IMR-90 (cell line): ENCODE data around the gene KCTD10. TPM values are rescaled to one million over a fixed set of nuclear protein-coding genes. Genes with fewer than 3 reads are reported as not detected.
A peak's percentile ranks its signal among the peaks of the same experiment; 100 is the strongest.

ENCODE experiments used
- ATAC-seq: fragments of 200-7000 bp; cut with Tn5 transposase; 2 replicates; pipeline ENCODE4 v1.9.1; 2020; ENCODE audit warnings: low read depth, mild to moderate bottlenecking, moderate library complexity
- BruUV-seq: library from RNA; stranded (reverse); fragments of 400-500 nt; replicated peaks from 2 replicates; lab custom pipeline; 2021; lab: Mats Ljungman, UMichigan
- CTCF ChIA-PET: fragments of 300-600 bp; formaldehyde crosslinking; extraction: SDS; loops from one replicate; lab custom pipeline; 2021; ENCODE audit warnings: antibody characterized with exemption; lab: Yijun Ruan, JAX
- POLR2A ChIA-PET: fragments of 300-600 bp; sonication (Branson Sonifier 250); formaldehyde crosslinking; loops from one replicate; lab custom pipeline; 2022; ENCODE audit warnings: antibody characterized with exemption; ENCODE audit not compliant: unreplicated experiment; lab: Charles Lee
- DNase-seq: peaks from one replicate; pipeline ENCODE4 v3.0.0; 2013
- H2AFZ ChIP-seq: replicated peaks from 2 replicates; pipeline ENCODE3; 2013; ENCODE audit warnings: low read length, mild to moderate bottlenecking; ENCODE audit not compliant: poor library complexity
- H2AK5ac ChIP-seq: 2 replicates; pipeline ENCODE4 v1.6.1; 2013; ENCODE audit warnings: low read depth, low read length, inconsistent platforms
- H2AK9ac ChIP-seq: replicated peaks from 2 replicates; pipeline ENCODE3; 2013; ENCODE audit warnings: mild to moderate bottlenecking, low read depth, low read length, moderate library complexity; ENCODE audit not compliant: poor library complexity
- H2BK120ac ChIP-seq: 2 replicates; pipeline ENCODE4 v1.6.1; 2013; ENCODE audit warnings: low read depth, low read length, inconsistent platforms
- H2BK15ac ChIP-seq: 3 replicates; pipeline ENCODE4 v1.6.1; 2013; ENCODE audit warnings: low read depth, low read length, inconsistent platforms
- H2BK20ac ChIP-seq: 2 replicates; pipeline ENCODE4 v1.6.1; 2013; ENCODE audit warnings: low read depth, mild to moderate bottlenecking, inconsistent platforms, low read length, moderate library complexity
- H2BK5ac ChIP-seq: 2 replicates; pipeline ENCODE4 v1.6.1; 2013; ENCODE audit warnings: mild to moderate bottlenecking, low read depth, low read length, inconsistent platforms; ENCODE audit not compliant: poor library complexity, severe bottlenecking
- H3K14ac ChIP-seq: replicated peaks from 2 replicates; pipeline ENCODE4 v1.6.1; 2013; ENCODE audit warnings: low read depth, low read length, inconsistent platforms
- H3K18ac ChIP-seq: 2 replicates; pipeline ENCODE4 v1.6.1; 2013; ENCODE audit warnings: low read depth, low read length, control low read depth
- H3K23ac ChIP-seq: 2 replicates; pipeline ENCODE4 v1.6.1; 2013; ENCODE audit warnings: low read depth, low read length, inconsistent platforms
- H3K27ac ChIP-seq: 2 replicates; pipeline ENCODE4 v1.5.1; 2013; ENCODE audit warnings: mild to moderate bottlenecking, control low read depth, low read length; ENCODE audit not compliant: insufficient read depth
- H3K27me3 ChIP-seq: 2 replicates; pipeline ENCODE4 v1.6.1; 2013; ENCODE audit warnings: low read length; ENCODE audit not compliant: control insufficient read depth, insufficient read depth
- H3K36me3 ChIP-seq: 2 replicates; pipeline ENCODE4 v1.6.1; 2013; ENCODE audit warnings: low read length, mixed read lengths; ENCODE audit not compliant: control insufficient read depth, insufficient read depth
- H3K4ac ChIP-seq: 2 replicates; pipeline ENCODE4 v1.6.1; 2013; ENCODE audit warnings: low read depth, low read length, inconsistent platforms
- H3K4me1 ChIP-seq: 2 replicates; pipeline ENCODE4 v1.6.1; 2013; ENCODE audit warnings: low read length, mixed read lengths; ENCODE audit not compliant: control insufficient read depth, insufficient read depth
- H3K4me2 ChIP-seq: 2 replicates; pipeline ENCODE4 v1.6.1; 2013; ENCODE audit warnings: low read depth, mild to moderate bottlenecking, control low read depth, low read length, moderate library complexity
- H3K4me3 ChIP-seq: 2 replicates; pipeline ENCODE4 v1.5.1; 2013; ENCODE audit warnings: low read depth, mild to moderate bottlenecking, control low read depth, low read length, moderate library complexity; ENCODE audit not compliant: insufficient read depth
- H3K56ac ChIP-seq: 2 replicates; pipeline ENCODE4 v1.6.1; 2013; ENCODE audit warnings: low read length, inconsistent platforms; ENCODE audit not compliant: insufficient read depth; ENCODE audit errors: extremely low read depth
- H3K79me1 ChIP-seq, 2 experiments: 2 replicates each; pipeline ENCODE4 v1.6.1; 2013; ENCODE audit warnings: low read length in 2 of 2, inconsistent platforms in 1 of 2, low read depth in 1 of 2
- H3K9ac ChIP-seq: 2 replicates; pipeline ENCODE4 v1.6.1; 2013; ENCODE audit warnings: low read depth, low read length, control low read depth
- H3K9me1 ChIP-seq: 2 replicates; pipeline ENCODE4 v1.6.1; 2013; ENCODE audit warnings: low read length, inconsistent platforms; ENCODE audit not compliant: insufficient read depth
- H3K9me3 ChIP-seq: 2 replicates; pipeline ENCODE4 v1.6.1; 2013; ENCODE audit warnings: low read length; ENCODE audit not compliant: control insufficient read depth, insufficient read depth
- H4K20me1 ChIP-seq: 2 replicates; pipeline ENCODE4 v1.6.1; 2013; ENCODE audit warnings: low read length, inconsistent platforms; ENCODE audit not compliant: insufficient read depth
- H4K5ac ChIP-seq: 2 replicates; pipeline ENCODE4 v1.6.1; 2013; ENCODE audit warnings: mild to moderate bottlenecking, low read depth, low read length, control low read depth
- H4K8ac ChIP-seq, 2 experiments: 2 replicates each; pipeline ENCODE4 v1.6.1; 2013; ENCODE audit warnings: low read depth in 2 of 2, low read length in 2 of 2, control low read depth in 1 of 2, inconsistent platforms in 1 of 2
- H4K91ac ChIP-seq: 2 replicates; pipeline ENCODE4 v1.6.1; 2013; ENCODE audit warnings: low read depth, low read length, inconsistent platforms; ENCODE audit not compliant: insufficient read depth
- BHLHE40 ChIP-seq: fragments of 150-350 bp; IDR thresholded peaks from 2 replicates; pipeline ENCODE4 v1.6.1; 2016; ENCODE audit warnings: mild to moderate bottlenecking, low read depth, low read length
- MAFK ChIP-seq: IDR thresholded peaks from 2 replicates; pipeline ENCODE4 v1.6.1; 2012; ENCODE audit warnings: low read depth, low read length, improper control_type of control experiment
- NFE2L2 ChIP-seq: fragments of 150-350 bp; IDR thresholded peaks from 2 replicates; pipeline ENCODE4 v1.6.1; 2016; ENCODE audit warnings: low read depth, mild to moderate bottlenecking, low read length
- POLR2A ChIP-seq: IDR thresholded peaks from 2 replicates; pipeline ENCODE4 v1.6.1; 2012; ENCODE audit warnings: mild to moderate bottlenecking, low read depth, low read length
- SMC3 ChIP-seq: fragments of 150-350 bp; IDR thresholded peaks from 2 replicates; pipeline ENCODE4 v1.6.1; 2016; ENCODE audit warnings: low read depth, mild to moderate bottlenecking, antibody characterized with exemption, low read length, moderate library complexity
- WGBS, 2 experiments: methylation state at CpG; one replicate each; pipeline versions ENCODE4 v1.1.5 to v1.1.7; 2013; ENCODE audit warnings: missing lambda C conversion rate in 2 of 2; ENCODE audit not compliant: insufficient read length in 1 of 2; ENCODE audit errors: extremely low coverage in 2 of 2; 5-methylcytosine and 5-hydroxymethylcytosine counted together
- dilution Hi-C: fragments of 300-500 bp; cut with HindIII; formaldehyde crosslinking; loops from one replicate; pipeline ENCODE4 v1.14.3; 2018; ENCODE audit warnings: low sequenced_read_pairs; ENCODE audit not compliant: unreplicated experiment
- in situ Hi-C: fragments of 300-500 bp; cut with MboI; formaldehyde crosslinking; loops from 3 replicates; pipeline ENCODE4 v1.14.3; 2019; ENCODE audit warnings: low sequenced_read_pairs, inconsistent platforms, mixed read lengths
- intact Hi-C: fragments of 100-400 bp; cut with micrococcal nuclease; formaldehyde crosslinking; loops from 2 replicates; pipeline ENCODE4 v1.10.0; 2022
- polyA plus RNA-seq, 3 experiments: library from polyadenylated mRNA; depleted of rRNA; stranded (reverse); fragments of >200 nt; gene quantifications; 2 replicates each; pipeline ENCODE4 v1.2.3, GENCODE V29; 2012; ENCODE audit warnings: low replicate concordance in 1 of 3
- total RNA-seq: library from RNA; depleted of rRNA; stranded (reverse); fragments of >200 nt; gene quantifications from 2 replicates; pipeline ENCODE4 v1.2.3, GENCODE V29; 2012

The KCTD10 gene
- total and polyA plus RNA-seq, 2 of the 4 experiments (the other 2 are of a cell fraction) = 72.1 to 88.4 TPM

- TF ChIP-seq POLR2A (no peak), SMC3 (no peak), BHLHE40 (no peak), NFE2L2 (no peak), MAFK (no peak)
- Histone ChIP-seq H2AK5ac (peak overlapping the region; percentile 99), H3K27ac (peak overlapping the region; percentile 95), H3K9me3 (no peaks in the 10 kb centered on the region), H2BK5ac (peak overlapping the region; percentile 84), H3K14ac (peak overlapping the region; percentile 98), H4K20me1 (peaks cover 48% of the 10 kb centered on the region; the same call in 1 of the 2 replicates), H3K36me3 (peaks cover 6% of the 10 kb centered on the region), H3K9me1 (peaks cover 26% of the 10 kb centered on the region), H3K4ac (peak overlapping the region; percentile 97), H3K4me2 (peak overlapping the region; percentile 99), H4K91ac (peak overlapping the region; percentile 90), H3K9ac (peak overlapping the region; percentile 95), H2BK20ac (peak overlapping the region; percentile 13; the same call in 1 of the 2 replicates), H4K8ac (peak overlapping the region; percentile 81 to 94), H3K27me3 (no peaks in the 10 kb centered on the region), H2BK120ac (peak overlapping the region; percentile 69), H3K56ac (peak overlapping the region; percentile 77), H2AK9ac (peak overlapping the region; percentile 99), H2AFZ (peak overlapping the region; percentile 97), H3K79me1 (peaks cover 6 to 73% of the 10 kb centered on the region in 2 experiments; a peak in 3 of 4 replicates), H3K4me3 (peak overlapping the region; percentile 90), H3K23ac (peak overlapping the region; percentile 91), H3K4me1 (peaks cover 8% of the 10 kb centered on the region), H3K18ac (peak overlapping the region; percentile 58), H4K5ac (peak overlapping the region; percentile 55), H2BK15ac (no peak overlapping the region)
- 4% methylated on average over 4 of the region's 11 CpGs; no CpG with 5 or more reads in 1 of the 2 experiments for WGBS, 2 experiments
- POLR2A ChIA-PET = interaction anchor here (1.5 kb wide), 1 partner anchor 14 kb away, joined by 7 read pairs; no protein-coding TSS in a partner anchor
- dilution Hi-C loops (no loop called here), in situ Hi-C loops (loop anchor here (5.0 kb wide), 1 partner anchor 44 kb away; no protein-coding TSS in a partner anchor), intact Hi-C loops (loop anchor here (1.0 to 2.0 kb wide), 3 partner anchors 14 to 48 kb away; no protein-coding TSS in a partner anchor)
- ATAC-seq (peak; percentile 9), DNase-seq (no peak)
- CTCF ChIA-PET = interaction anchor here (0.7 to 2.4 kb wide), 2 partner anchors 44 to 49 kb away, joined by 4 to 8 read pairs; no protein-coding TSS in a partner anchor
- BruUV-seq = no TSS peak
Observed at GRCh38 chr12:109476807-109477184, 304 bp downstream of the KCTD10 start.
